Measurements from ENCODE around the gene CD164L2.

GRCh38 chr1:27392778-27393635, 9.9 kb upstream of the CD164L2 start:
- no peak for TF ChIP-seq CTCF (conservative IDR thresholded peaks at IDR 0.05)
- TF ChIP-seq EZH2 (IDR thresholded peaks at IDR 0.05; ENCODE audit: low read depth): no peak
